ENCODE results near the gene ABHD4.

- TF ChIP-seq, protein P1, sequence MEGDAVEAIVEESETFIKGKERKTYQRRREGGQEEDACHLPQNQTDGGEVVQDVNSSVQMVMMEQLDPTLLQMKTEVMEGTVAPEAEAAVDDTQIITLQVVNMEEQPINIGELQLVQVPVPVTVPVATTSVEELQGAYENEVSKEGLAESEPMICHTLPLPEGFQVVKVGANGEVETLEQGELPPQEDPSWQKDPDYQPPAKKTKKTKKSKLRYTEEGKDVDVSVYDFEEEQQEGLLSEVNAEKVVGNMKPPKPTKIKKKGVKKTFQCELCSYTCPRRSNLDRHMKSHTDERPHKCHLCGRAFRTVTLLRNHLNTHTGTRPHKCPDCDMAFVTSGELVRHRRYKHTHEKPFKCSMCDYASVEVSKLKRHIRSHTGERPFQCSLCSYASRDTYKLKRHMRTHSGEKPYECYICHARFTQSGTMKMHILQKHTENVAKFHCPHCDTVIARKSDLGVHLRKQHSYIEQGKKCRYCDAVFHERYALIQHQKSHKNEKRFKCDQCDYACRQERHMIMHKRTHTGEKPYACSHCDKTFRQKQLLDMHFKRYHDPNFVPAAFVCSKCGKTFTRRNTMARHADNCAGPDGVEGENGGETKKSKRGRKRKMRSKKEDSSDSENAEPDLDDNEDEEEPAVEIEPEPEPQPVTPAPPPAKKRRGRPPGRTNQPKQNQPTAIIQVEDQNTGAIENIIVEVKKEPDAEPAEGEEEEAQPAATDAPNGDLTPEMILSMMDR (conservative IDR thresholded peaks at IDR 0.05; ENCODE audit: low read depth, low read length): no peak
- no peak for TF ChIP-seq CHD1 (IDR thresholded peaks at IDR 0.05; ENCODE audit: low read depth, low read length)
- TF ChIP-seq, protein P2, sequence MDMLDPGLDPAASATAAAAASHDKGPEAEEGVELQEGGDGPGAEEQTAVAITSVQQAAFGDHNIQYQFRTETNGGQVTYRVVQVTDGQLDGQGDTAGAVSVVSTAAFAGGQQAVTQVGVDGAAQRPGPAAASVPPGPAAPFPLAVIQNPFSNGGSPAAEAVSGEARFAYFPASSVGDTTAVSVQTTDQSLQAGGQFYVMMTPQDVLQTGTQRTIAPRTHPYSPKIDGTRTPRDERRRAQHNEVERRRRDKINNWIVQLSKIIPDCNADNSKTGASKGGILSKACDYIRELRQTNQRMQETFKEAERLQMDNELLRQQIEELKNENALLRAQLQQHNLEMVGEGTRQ (IDR thresholded peaks at IDR 0.05; ENCODE audit: low read depth, low read length): peak; percentile 36; the same call in 1 of the 2 replicates
- TF ChIP-seq MAZ (IDR thresholded peaks at IDR 0.05; ENCODE audit: borderline replicate concordance, low read depth, low read length): peak; percentile 47; the same call in 1 of the 2 replicates
- TF ChIP-seq NFE2L2 (IDR thresholded peaks at IDR 0.05; ENCODE audit: low read depth, low read length): no peak
- 0 out of 2 replicates have a peak, but pooled peaks have one; percentile 8 for TF ChIP-seq POLR2A (IDR thresholded peaks at IDR 0.05; ENCODE audit: low read depth, low read length)
- peak; percentile 66 for TF ChIP-seq RCOR1 (IDR thresholded peaks at IDR 0.05; ENCODE audit: insufficient replicate concordance, low read length)
Observed at GRCh38 chr14:22614240-22614799, 16.2 kb downstream of the ABHD4 start.
